Fibroblast of lung (primary cell): ENCODE results near the gene WDR26. TPM values are rescaled to one million over a fixed set of nuclear protein-coding genes. Genes with fewer than 3 reads are reported as not detected.

Experiments
- DNase-seq, 2 donors: peaks; one replicate each; pipeline versions ENCODE4 v3.0.0 to v3.0.0-alpha.2; 2010; ENCODE audit warnings: low read depth in 2 of 2
- H2AFZ ChIP-seq: 2 replicates; pipeline ENCODE4 v1.5.1; 2012; ENCODE audit warnings: low read length, control low read depth, inconsistent platforms
- H3K27ac ChIP-seq: 2 replicates; pipeline ENCODE4 v1.5.1; 2011; ENCODE audit warnings: low read length, control low read depth; ENCODE audit not compliant: insufficient read depth
- H3K27me3 ChIP-seq: 2 replicates; pipeline ENCODE4 v1.5.1; 2011; ENCODE audit warnings: mild to moderate bottlenecking, low read length; ENCODE audit not compliant: control insufficient read depth, insufficient read depth
- H3K36me3 ChIP-seq: 2 replicates; pipeline ENCODE4 v1.5.1; 2011; ENCODE audit warnings: low read length; ENCODE audit not compliant: control insufficient read depth, insufficient read depth
- H3K4me1 ChIP-seq: 2 replicates; pipeline ENCODE4 v1.5.1; 2011; ENCODE audit warnings: low read length; ENCODE audit not compliant: control insufficient read depth, insufficient read depth; ENCODE audit errors: extremely low read depth
- H3K4me2 ChIP-seq: 2 replicates; pipeline ENCODE4 v1.5.1; 2011; ENCODE audit warnings: low read length, control low read depth; ENCODE audit not compliant: insufficient read depth; ENCODE audit errors: extremely low read depth
- H3K4me3 ChIP-seq, 4 experiments: fragments of 200-600 bp in 1 of 4; sonication (generic) in 1 of 4; replicated peaks in 1 of 4; 2 replicates each; pipeline ENCODE4 v1.5.1; 2011 to 2016; ENCODE audit warnings: low read length in 4 of 4, low read depth in 3 of 4, mild to moderate bottlenecking in 3 of 4, control low read depth in 2 of 4, inconsistent platforms in 1 of 4, mixed read lengths in 1 of 4; ENCODE audit not compliant: insufficient read depth in 1 of 4; ENCODE audit errors: control extremely low read depth in 1 of 4
- H3K79me2 ChIP-seq: 2 replicates; pipeline ENCODE4 v1.5.1; 2012; ENCODE audit warnings: mild to moderate bottlenecking, low read length, inconsistent platforms; ENCODE audit not compliant: control insufficient read depth, insufficient read depth
- H3K9ac ChIP-seq: 2 replicates; pipeline ENCODE4 v1.5.1; 2011; ENCODE audit warnings: mild to moderate bottlenecking, low read length, control low read depth; ENCODE audit not compliant: insufficient read depth
- H3K9me3 ChIP-seq: 2 replicates; pipeline ENCODE4 v1.5.1; 2012; ENCODE audit warnings: low read depth, low read length; ENCODE audit not compliant: control insufficient read depth, insufficient read depth
- H4K20me1 ChIP-seq: 2 replicates; pipeline ENCODE4 v1.5.1; 2011; ENCODE audit warnings: low read length; ENCODE audit not compliant: control insufficient read depth, insufficient read depth; ENCODE audit errors: extremely low read depth
- CTCF ChIP-seq, 2 donors: IDR thresholded peaks in 1 of 2; conservative IDR thresholded peaks in 1 of 2; 1 replicate in 1 of 2; 2 replicates in 1 of 2; pipeline ENCODE4 v1.5.1; 2011 to 2012; ENCODE audit warnings: low read length in 2 of 2, control low read depth in 1 of 2, inconsistent platforms in 1 of 2, low read depth in 1 of 2, mild to moderate bottlenecking in 1 of 2
- EZH2 ChIP-seq: IDR thresholded peaks from 2 replicates; pipeline ENCODE4 v1.5.1; 2012; ENCODE audit warnings: low read length, control low read depth, mild to moderate bottlenecking; ENCODE audit errors: missing control alignments
- polyA plus RNA-seq, 2 donors: library from polyadenylated mRNA; depleted of rRNA in 1 of 2; stranded (reverse) in 1 of 2; unstranded in 1 of 2; fragments of >200 nt; gene quantifications; 2 replicates each; pipeline ENCODE4 v1.2.1, GENCODE V29; 2011 to 2012; ENCODE audit warnings: missing spikeins in 1 of 2
- total RNA-seq: library from RNA; depleted of rRNA; stranded (reverse); fragments of >200 nt; gene quantifications from 2 replicates; pipeline ENCODE4 v1.2.1, GENCODE V29; 2014

The WDR26 gene
- total and polyA plus RNA-seq, 2 donors (not counting 1 experiment from before 2014, with no cell fraction given), result 70.4 to 83.4 TPM

DNA sequence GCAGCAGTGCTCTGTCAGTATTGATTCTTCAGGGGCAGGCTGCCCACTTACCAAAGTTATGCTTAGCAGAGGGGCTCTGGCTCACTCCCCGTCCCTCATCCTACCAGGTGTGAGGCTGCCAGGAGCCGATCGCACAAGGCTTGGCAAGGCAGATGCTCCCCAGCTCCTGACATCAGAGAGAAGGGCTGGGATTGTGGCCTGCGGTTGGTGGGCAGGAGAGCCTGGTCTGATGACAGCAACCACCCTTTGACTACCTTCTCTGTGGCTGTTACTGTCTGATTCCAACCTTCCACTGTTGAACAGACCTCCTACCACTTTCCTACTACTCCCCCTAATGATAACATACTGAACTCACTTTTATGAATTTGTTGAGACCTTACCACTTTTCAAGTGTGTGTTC, 23.7 kb upstream of the WDR26 start:
- H3K4me1 ChIP-seq, result peaks cover 6% of the 10 kb centered on the region
- H3K27ac ChIP-seq, result no peak overlapping the region
- H3K36me3 ChIP-seq, result no peaks in the 10 kb centered on the region
- no peaks in the 10 kb centered on the region for H3K9me3 ChIP-seq
- no peak overlapping the region for H3K4me3 ChIP-seq
- H3K79me2 ChIP-seq, result no peaks in the 10 kb centered on the region
- no peak overlapping the region for H3K4me2 ChIP-seq
- no peaks in the 10 kb centered on the region for H3K27me3 ChIP-seq
- no peak for TF ChIP-seq EZH2
- TF ChIP-seq CTCF (conservative IDR thresholded peaks at IDR 0.05 in 1 of 2, IDR thresholded peaks at IDR 0.05 in 1 of 2; ENCODE audit: low read depth in 1 of 2, low read length in 2 of 2), result no peak
- no peak overlapping the region for H3K9ac ChIP-seq
- H2AFZ ChIP-seq, result no peak overlapping the region
- no peaks in the 10 kb centered on the region for H4K20me1 ChIP-seq
- no peak for DNase-seq

GRCh38 chr1:224457782-224458144, 23.2 kb upstream of the WDR26 start:
- Histone ChIP-seq H3K27me3 (no peaks in the 10 kb centered on the region), H3K4me2 (no peak overlapping the region), H3K79me2 (no peaks in the 10 kb centered on the region), H3K4me3 (no peak overlapping the region), H3K4me1 (peaks cover 6% of the 10 kb centered on the region), H3K9me3 (no peaks in the 10 kb centered on the region), H2AFZ (no peak overlapping the region), H3K36me3 (no peaks in the 10 kb centered on the region), H3K27ac (no peak overlapping the region), H3K9ac (no peak overlapping the region), H4K20me1 (no peaks in the 10 kb centered on the region)
- DNase-seq, result no peak
- no peak for TF ChIP-seq EZH2
- TF ChIP-seq CTCF (conservative IDR thresholded peaks at IDR 0.05 in 1 of 2, IDR thresholded peaks at IDR 0.05 in 1 of 2; ENCODE audit: low read depth in 1 of 2, low read length in 2 of 2), result no peak

GRCh38 chr1:224456637-224456953, 22.0 kb upstream of the WDR26 start:
- Histone ChIP-seq H3K4me2 (no peak overlapping the region), H3K27ac (peak overlapping the region; percentile 64), H3K27me3 (no peaks in the 10 kb centered on the region), H2AFZ (peak overlapping the region; percentile 87), H3K79me2 (no peaks in the 10 kb centered on the region), H4K20me1 (no peaks in the 10 kb centered on the region), H3K4me3 (no peak overlapping the region), H3K9ac (no peak overlapping the region), H3K36me3 (no peaks in the 10 kb centered on the region), H3K9me3 (no peaks in the 10 kb centered on the region), H3K4me1 (peaks cover 6% of the 10 kb centered on the region)
- TF ChIP-seq EZH2 (no peak), CTCF (conservative IDR thresholded peaks at IDR 0.05 in 1 of 2, IDR thresholded peaks at IDR 0.05 in 1 of 2; ENCODE audit: low read depth in 1 of 2, low read length in 2 of 2) (no peak)
- DNase-seq, result no peak
